Loucy (cell line): ENCODE measurements around the gene S100Z.

Experiments used
- H2AFZ ChIP-seq: fragments of 200-600 bp; sonication (generic); 2 replicates; pipeline ENCODE4 v1.6.0; 2016; ENCODE audit warnings: antibody characterized with exemption, mild to moderate bottlenecking, low read length, moderate library complexity
- H3F3A ChIP-seq: fragments of 200-600 bp; 2 replicates; pipeline ENCODE4 v1.6.0; 2016; ENCODE audit warnings: antibody characterized with exemption, low read depth, mild to moderate bottlenecking
- H3K27me3 ChIP-seq: fragments of 200-600 bp; sonication (generic); 2 replicates; pipeline ENCODE4 v1.6.1; 2014; ENCODE audit warnings: low read length, mild to moderate bottlenecking; ENCODE audit not compliant: insufficient read depth, poor library complexity, severe bottlenecking
- H3K36me3 ChIP-seq: fragments of 200-600 bp; sonication (generic); 2 replicates; pipeline ENCODE4 v1.6.1; 2016; ENCODE audit warnings: low read length; ENCODE audit not compliant: insufficient read depth
- H3K4me1 ChIP-seq: fragments of 200-600 bp; sonication (generic); 2 replicates; pipeline ENCODE4 v1.5.1; 2014; ENCODE audit warnings: low read length, mild to moderate bottlenecking; ENCODE audit not compliant: insufficient read depth, poor library complexity, severe bottlenecking
- H3K4me2 ChIP-seq: fragments of 200-600 bp; sonication (generic); 2 replicates; pipeline ENCODE4 v1.6.0; 2014; ENCODE audit warnings: antibody characterized with exemption, low read length, low read depth, mild to moderate bottlenecking; ENCODE audit not compliant: poor library complexity, severe bottlenecking
- H3K4me3 ChIP-seq: fragments of 200-600 bp; sonication (generic); 2 replicates; pipeline ENCODE4 v1.5.1; 2014; ENCODE audit warnings: low read length, mild to moderate bottlenecking, mixed read lengths; ENCODE audit not compliant: poor library complexity, severe bottlenecking
- H3K79me2 ChIP-seq: fragments of 200-600 bp; sonication (generic); 2 replicates; pipeline ENCODE4 v1.6.1; 2014; ENCODE audit warnings: low read length; ENCODE audit not compliant: insufficient read depth
- H3K9ac ChIP-seq: fragments of 200-600 bp; sonication (generic); 2 replicates; pipeline ENCODE4 v1.6.0; 2014; ENCODE audit warnings: mild to moderate bottlenecking, low read depth, low read length, moderate library complexity; ENCODE audit not compliant: poor library complexity, severe bottlenecking
- H3K9me2 ChIP-seq: fragments of 200-600 bp; sonication (generic); replicated peaks from 2 replicates; pipeline ENCODE4 v1.6.1; 2016; ENCODE audit warnings: low read depth, low read length, mixed read lengths
- H3K9me3 ChIP-seq: fragments of 200-600 bp; sonication (generic); 2 replicates; pipeline ENCODE4 v1.6.1; 2014; ENCODE audit warnings: mild to moderate bottlenecking, antibody characterized with exemption, low read length, low read depth; ENCODE audit not compliant: insufficient read depth
- H4K20me1 ChIP-seq: fragments of 200-600 bp; sonication (generic); 2 replicates; pipeline ENCODE4 v1.6.0; 2014; ENCODE audit warnings: antibody characterized with exemption, low read length, mild to moderate bottlenecking; ENCODE audit not compliant: insufficient read depth, poor library complexity, severe bottlenecking
- CTCF ChIP-seq: fragments of 200-600 bp; sonication (generic); conservative IDR thresholded peaks from 2 replicates; pipeline ENCODE4 v1.5.1; 2014; ENCODE audit warnings: mild to moderate bottlenecking, antibody characterized with exemption, low read length
- EZH2phosphoT487 ChIP-seq: fragments of 200-600 bp; IDR thresholded peaks from 2 replicates; pipeline ENCODE4 v1.6.1; 2018; ENCODE audit warnings: antibody characterized with exemption, mild to moderate bottlenecking, moderate library complexity, borderline replicate concordance

S100Z gene

GRCh38 chr5:76863001-76863400 is 13.2 kb downstream of the S100Z start:
- Histone ChIP-seq H3K36me3 (no peaks in the 10 kb centered on the region), H3K4me1 (peaks cover 14% of the 10 kb centered on the region), H2AFZ (no peak overlapping the region), H3K27me3 (no peaks in the 10 kb centered on the region), H3K4me3 (no peak overlapping the region), H3K9ac (no peak overlapping the region), H3K4me2 (no peak overlapping the region), H4K20me1 (no peaks in the 10 kb centered on the region), H3K9me3 (no peaks in the 10 kb centered on the region), H3F3A (no peaks in the 10 kb centered on the region), H3K79me2 (no peaks in the 10 kb centered on the region), H3K9me2 (no peaks in the 10 kb centered on the region)
- TF ChIP-seq CTCF, result no peak
- no peak for TF ChIP-seq EZH2phosphoT487

GRCh38 chr5:76866503-76866902 is 16.7 kb downstream of the S100Z start:
- no peaks in the 10 kb centered on the region for H4K20me1 ChIP-seq
- H3K4me3 ChIP-seq, result no peak overlapping the region
- H3K9me2 ChIP-seq, result no peaks in the 10 kb centered on the region
- peaks cover 2% of the 10 kb centered on the region for H3K4me1 ChIP-seq
- H3K36me3 ChIP-seq, result no peaks in the 10 kb centered on the region
- no peak overlapping the region for H2AFZ ChIP-seq
- H3F3A ChIP-seq, result no peaks in the 10 kb centered on the region
- H3K9ac ChIP-seq, result no peak overlapping the region
- TF ChIP-seq CTCF (no peak), EZH2phosphoT487 (no peak)
- no peaks in the 10 kb centered on the region for H3K27me3 ChIP-seq
- no peaks in the 10 kb centered on the region for H3K79me2 ChIP-seq
- H3K9me3 ChIP-seq, result no peaks in the 10 kb centered on the region
- no peak overlapping the region for H3K4me2 ChIP-seq

GRCh38 chr5:76867038-76867437 is 17.2 kb downstream of the S100Z start:
- H3K4me1 ChIP-seq, result peaks cover 2% of the 10 kb centered on the region
- H3K79me2 ChIP-seq, result no peaks in the 10 kb centered on the region
- no peak for TF ChIP-seq CTCF
- TF ChIP-seq EZH2phosphoT487, result no peak
- H2AFZ ChIP-seq, result no peak overlapping the region
- no peak overlapping the region for H3K9ac ChIP-seq
- H3K27me3 ChIP-seq, result no peaks in the 10 kb centered on the region
- H3K4me2 ChIP-seq, result no peak overlapping the region
- no peaks in the 10 kb centered on the region for H3K36me3 ChIP-seq
- H3K9me3 ChIP-seq, result no peaks in the 10 kb centered on the region
- no peaks in the 10 kb centered on the region for H3K9me2 ChIP-seq
- H4K20me1 ChIP-seq, result no peaks in the 10 kb centered on the region
- no peak overlapping the region for H3K4me3 ChIP-seq
- H3F3A ChIP-seq, result no peaks in the 10 kb centered on the region
